Ecto neural progenitor cell (in vitro differentiated cells): Measurements from ENCODE around the gene OR2J2.
"Not testable (repeated sequence)": the region's sequence is repeated elsewhere in the genome, so short reads cannot be mapped to it uniquely, and the experiment has no call there.

Experiments
- DNase-seq: peaks from one replicate; pipeline ENCODE4 v3.0.0-alpha.2; 2018; ENCODE audit warnings: low spot score

The OR2J2 gene

GRCh38 chr6:29170607-29171006 lies at the start of gene OR2J2:
Gene OR2J2, plus strand, starts transcription at chr6:29170907. Its CDS starts 2,729 bp downstream, at chr6:29173636.
- not testable (repeated sequence) for DNase-seq

- DNase-seq, result no peak
These were observed 41.2 kb upstream of the OR2J2 start for GRCh38 chr6:29129326-29130012.

DNA sequence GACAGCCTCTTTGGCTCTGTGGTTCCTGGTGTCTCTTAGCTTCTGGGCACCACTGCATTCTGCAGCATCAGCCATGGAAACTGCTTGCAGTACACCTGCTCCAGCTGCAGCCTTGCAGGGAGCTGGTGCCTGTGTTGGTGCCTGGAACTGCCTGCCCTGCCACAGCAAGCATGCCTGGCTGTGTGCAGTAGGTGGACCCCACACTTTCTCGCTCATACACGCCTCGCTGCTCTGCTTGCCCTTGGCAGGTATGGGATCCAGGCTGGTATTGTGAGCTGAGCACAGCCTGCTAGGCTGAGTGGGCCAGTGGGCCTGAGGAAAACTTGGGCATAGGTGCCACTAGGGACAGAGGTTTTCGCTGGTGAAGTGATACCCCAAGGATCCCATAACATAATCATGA lies 40.1 kb upstream of the OR2J2 start:
- DNase-seq, result no peak

GRCh38 chr6:29131691-29132090 lies 39.0 kb upstream of the OR2J2 start:
- no peak for DNase-seq

DNA sequence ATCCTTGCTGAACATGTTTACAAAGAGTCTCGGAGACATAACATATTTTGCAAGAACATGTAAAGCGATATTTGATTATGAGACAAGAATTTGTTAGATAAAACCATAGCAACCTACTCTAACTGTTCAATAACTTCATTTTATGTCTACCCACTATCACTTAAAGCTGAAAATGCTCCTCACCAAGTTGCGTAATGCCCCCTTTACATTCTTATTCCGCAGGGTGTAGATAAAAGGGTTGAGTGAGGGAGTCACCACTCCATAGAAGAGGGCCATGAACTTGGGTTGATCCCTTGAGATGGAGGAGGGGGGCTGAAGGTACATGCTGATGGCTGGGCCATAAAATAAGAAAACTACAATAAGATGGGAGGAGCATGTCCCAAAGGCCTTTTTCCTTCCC lies 33.0 kb upstream of the OR2J2 start:
- DNase-seq, result no peak

DNA sequence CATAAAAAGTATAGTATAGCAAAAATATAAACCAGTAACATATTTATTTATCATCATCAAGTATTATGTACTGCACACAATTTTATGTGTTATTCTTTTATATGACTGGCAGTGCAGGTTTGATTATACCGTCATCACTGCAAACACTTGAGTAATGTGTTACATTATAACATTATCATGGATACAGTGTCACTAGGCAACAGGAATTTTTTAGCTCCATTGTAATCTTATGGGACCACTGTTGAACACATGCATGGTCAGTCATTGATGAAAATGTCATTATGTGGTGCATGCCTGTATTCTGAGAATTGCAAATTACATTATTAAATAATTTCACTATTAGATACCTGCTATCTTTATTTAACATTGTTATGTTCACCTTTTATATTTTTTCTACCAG lies 29.1 kb upstream of the OR2J2 start:
- no peak for DNase-seq

- DNase-seq, result no peak
These were observed 28.4 kb upstream of the OR2J2 start for GRCh38 chr6:29142309-29142708.

GRCh38 chr6:29146179-29146578 lies 24.5 kb upstream of the OR2J2 start:
- DNase-seq, result no peak

DNA sequence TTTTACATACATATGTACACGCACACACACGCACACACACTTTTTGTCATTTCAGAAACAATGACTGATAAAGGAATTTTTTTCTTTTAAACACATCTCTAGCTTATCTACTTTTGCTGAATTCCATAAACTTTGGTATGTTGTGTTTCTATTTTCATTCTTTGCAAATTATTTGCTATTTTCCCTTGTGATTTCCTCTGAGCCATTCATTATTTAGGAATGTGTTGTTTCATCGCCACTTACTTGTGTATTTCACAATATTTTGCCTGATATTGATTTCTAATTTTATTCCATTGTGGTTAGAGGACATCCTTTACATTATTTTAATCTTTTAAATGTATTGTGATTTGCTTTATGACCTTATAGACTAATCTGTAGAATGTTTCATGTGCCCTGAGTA lies 23.6 kb upstream of the OR2J2 start:
- DNase-seq, result no peak

DNA sequence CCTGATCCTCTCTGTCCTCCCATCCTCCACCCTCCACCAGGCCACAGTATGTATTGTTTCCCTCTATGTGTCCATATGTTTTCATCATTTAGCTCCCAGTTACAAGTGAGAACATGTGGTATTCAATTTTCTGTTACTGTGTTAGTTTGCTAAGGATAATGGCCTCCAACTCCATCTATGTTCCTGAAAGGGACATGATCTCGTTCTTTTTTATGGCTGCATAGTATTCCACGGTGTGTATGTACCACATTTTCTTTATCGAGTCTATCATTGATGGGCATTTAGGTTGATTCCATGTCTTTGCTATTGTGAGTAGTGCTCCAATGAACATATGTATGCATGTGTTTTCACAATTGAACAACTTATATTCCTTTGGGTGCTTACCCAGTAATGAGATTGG lies 21.3 kb upstream of the OR2J2 start:
- not testable (repeated sequence) for DNase-seq

- no peak for DNase-seq
These were observed 17.6 kb upstream of the OR2J2 start for GRCh38 chr6:29153083-29153482.

- not testable (repeated sequence) for DNase-seq
These were observed 15.5 kb upstream of the OR2J2 start for GRCh38 chr6:29155182-29155581.

- not testable (repeated sequence) for DNase-seq
These were observed 10.8 kb upstream of the OR2J2 start for GRCh38 chr6:29159922-29160321.

GRCh38 chr6:29165571-29165970 lies 5.1 kb upstream of the OR2J2 start:
- DNase-seq, result not testable (repeated sequence)

DNA sequence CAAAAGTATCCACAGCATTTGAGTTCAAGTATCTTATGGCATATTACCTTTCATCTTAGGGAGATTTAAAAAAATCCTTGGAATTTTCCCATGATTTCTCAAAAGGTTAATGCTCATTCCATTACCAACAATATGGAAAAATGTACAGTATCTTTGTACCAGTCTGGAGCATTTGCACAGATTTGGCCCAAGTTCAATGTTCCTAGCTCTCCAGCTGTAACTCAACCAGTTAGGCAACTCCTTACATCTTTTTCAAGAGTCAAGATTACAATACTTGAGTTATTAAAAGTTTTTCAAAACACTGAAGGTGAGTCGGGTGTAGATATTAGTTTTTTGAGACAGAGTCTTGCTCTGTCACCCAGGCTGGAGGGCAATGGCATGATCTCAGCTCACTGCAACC lies 1.0 kb downstream of the OR2J2 start:
- no peak for DNase-seq

GRCh38 chr6:29183594-29183993 lies 12.9 kb downstream of the OR2J2 start:
- DNase-seq, result no peak

GRCh38 chr6:29188659-29189058 lies 18.0 kb downstream of the OR2J2 start:
- not testable (repeated sequence) for DNase-seq

DNA sequence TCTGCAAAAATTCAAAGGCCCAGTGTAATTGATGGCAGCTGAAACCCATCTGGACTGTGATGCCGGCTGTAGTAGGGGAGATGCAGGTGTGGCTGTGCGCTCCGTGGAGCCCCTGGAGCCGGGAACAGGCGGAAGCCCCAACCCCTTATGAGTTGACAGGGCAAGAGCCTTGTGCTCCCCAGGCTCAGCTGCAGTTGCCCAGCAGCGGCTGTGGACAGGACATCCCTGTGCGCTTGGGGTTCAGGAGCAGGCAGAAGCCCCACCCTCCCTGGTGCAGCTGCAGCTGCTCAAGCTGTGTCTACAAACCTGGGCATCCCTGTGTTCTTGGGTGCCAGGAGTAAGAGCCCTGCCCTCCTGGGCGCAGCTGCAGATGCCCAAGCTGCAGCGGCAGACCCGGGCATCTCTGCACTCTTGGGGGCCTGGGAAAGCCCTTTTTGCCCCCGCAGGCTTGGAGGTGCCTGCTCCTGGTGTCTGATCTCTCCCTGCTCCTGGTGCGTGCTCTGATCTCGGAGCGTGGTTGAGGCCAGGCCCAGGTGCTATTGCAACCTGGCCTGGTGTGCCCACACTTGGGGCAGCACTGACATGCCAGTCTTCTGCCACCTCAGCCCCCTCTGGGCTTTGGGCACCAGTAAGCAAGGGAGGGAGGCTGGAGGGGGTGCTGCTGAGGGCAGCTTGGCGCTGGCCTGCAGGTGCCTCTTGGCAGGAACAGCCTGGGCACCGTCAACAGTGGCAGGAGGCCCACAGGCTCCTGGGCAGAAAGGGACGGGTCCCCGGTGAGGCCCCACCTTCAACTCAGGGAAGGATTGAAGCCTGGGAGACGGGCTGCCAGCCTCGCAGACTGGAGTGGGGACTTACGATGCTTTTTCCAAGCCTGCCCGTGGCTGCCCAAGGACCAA lies 30.3 kb downstream of the OR2J2 start:
- no peak for DNase-seq

GRCh38 chr6:29201966-29202365 lies 31.3 kb downstream of the OR2J2 start:
- DNase-seq, result no peak

- no peak for DNase-seq
These were observed 40.8 kb downstream of the OR2J2 start for GRCh38 chr6:29211488-29211887.

- DNase-seq, result no peak
These were observed 45.8 kb downstream of the OR2J2 start for GRCh38 chr6:29216528-29216927.

- DNase-seq, result not testable (repeated sequence)
These were observed 46.5 kb downstream of the OR2J2 start for GRCh38 chr6:29217242-29217641.

GRCh38 chr6:29218056-29218455 lies 47.3 kb downstream of the OR2J2 start:
- DNase-seq, result not testable (repeated sequence)
